Karpas-422 (cell line): ENCODE measurements around the gene CDKAL1. TPM values are rescaled to one million over a fixed set of nuclear protein-coding genes. Genes with fewer than 3 reads are reported as not detected.
A peak's percentile ranks its signal among the peaks of the same experiment; 100 is the strongest.

Source experiments
- DNase-seq: peaks from one replicate; pipeline ENCODE4 v3.0.0-alpha.2; 2015
- H2AFZ ChIP-seq: fragments of 200-600 bp; sonication (generic); 2 replicates; pipeline ENCODE4 v1.6.1; 2014; ENCODE audit warnings: antibody characterized with exemption, low read length, mixed read lengths
- H3K27ac ChIP-seq: fragments of 200-600 bp; sonication (generic); 2 replicates; pipeline ENCODE4 v1.5.1; 2014; ENCODE audit warnings: mild to moderate bottlenecking, low read length, moderate library complexity
- H3K27me3 ChIP-seq: fragments of 200-600 bp; sonication (generic); 2 replicates; pipeline ENCODE4 v1.6.1; 2014; ENCODE audit warnings: low read length, mixed read lengths
- H3K36me3 ChIP-seq: fragments of 200-600 bp; sonication (generic); 2 replicates; pipeline ENCODE4 v1.6.1; 2014; ENCODE audit warnings: low read length, mixed read lengths; ENCODE audit not compliant: insufficient read depth
- H3K4me1 ChIP-seq: fragments of 200-600 bp; sonication (generic); 2 replicates; pipeline ENCODE4 v1.6.1; 2014; ENCODE audit warnings: mild to moderate bottlenecking, low read length, mixed read lengths
- H3K4me2 ChIP-seq: fragments of 200-600 bp; sonication (generic); 2 replicates; pipeline ENCODE4 v1.6.1; 2014; ENCODE audit warnings: low read length, low read depth, mild to moderate bottlenecking; ENCODE audit not compliant: poor library complexity, severe bottlenecking
- H3K4me3 ChIP-seq: fragments of 200-600 bp; sonication (generic); 2 replicates; pipeline ENCODE4 v1.5.1; 2014; ENCODE audit warnings: mild to moderate bottlenecking, antibody characterized with exemption, low read length, mixed read lengths
- H3K79me2 ChIP-seq: fragments of 200-600 bp; sonication (generic); 2 replicates; pipeline ENCODE4 v1.6.1; 2014; ENCODE audit warnings: mild to moderate bottlenecking, low read length, mixed read lengths
- H3K9ac ChIP-seq: fragments of 200-600 bp; sonication (generic); 2 replicates; pipeline ENCODE4 v1.6.0; 2014; ENCODE audit warnings: low read length
- H3K9me2 ChIP-seq: fragments of 200-600 bp; sonication (generic), shearing (Covaris generic); replicated peaks from 2 replicates; pipeline ENCODE4 v1.6.0; 2014; ENCODE audit warnings: mild to moderate bottlenecking, low read length, moderate library complexity; ENCODE audit not compliant: insufficient read depth
- H3K9me3 ChIP-seq: fragments of 300-700, 200-600 bp; sonication (generic); 2 replicates; pipeline ENCODE4 v1.6.1; 2014; ENCODE audit warnings: low read length, mixed read lengths
- H4K20me1 ChIP-seq: fragments of 200-600 bp; sonication (generic); 2 replicates; pipeline ENCODE4 v1.6.1; 2014; ENCODE audit warnings: mild to moderate bottlenecking, antibody characterized with exemption, low read length, low read depth; ENCODE audit not compliant: insufficient read depth
- total RNA-seq: library from RNA; depleted of rRNA; stranded (reverse); fragments of >200 nt; shearing (Covaris generic); gene quantifications from 2 replicates; pipeline ENCODE4 v1.2.3, GENCODE V29; 2014; ENCODE audit warnings: low replicate concordance

CDKAL1 gene
- total RNA-seq, 1 experiment from 2014 or later: 23.7 TPM

- Histone ChIP-seq H3K9ac (no peak overlapping the region), H3K27ac (no peak overlapping the region), H3K9me2 (no peaks in the 10 kb centered on the region), H3K4me1 (no peaks in the 10 kb centered on the region), H2AFZ (no peak overlapping the region), H3K79me2 (no peaks in the 10 kb centered on the region), H3K4me2 (no peak overlapping the region), H3K36me3 (no peaks in the 10 kb centered on the region), H3K9me3 (no peaks in the 10 kb centered on the region), H4K20me1 (no peaks in the 10 kb centered on the region), H3K27me3 (no peaks in the 10 kb centered on the region), H3K4me3 (no peak overlapping the region)
- no peak for DNase-seq
These were observed 463.0 kb downstream of the CDKAL1 start for GRCh38 chr6:20997143-20997769.

- no peak overlapping the region for H3K4me3 ChIP-seq
These were observed 463.5 kb downstream of the CDKAL1 start for GRCh38 chr6:20997770-20998147.

GRCh38 chr6:20998748-20999448 is 464.6 kb downstream of the CDKAL1 start:
- Histone ChIP-seq H3K4me1 (peaks cover 4% of the 10 kb centered on the region), H4K20me1 (no peaks in the 10 kb centered on the region), H3K9me3 (no peaks in the 10 kb centered on the region), H3K4me2 (no peak overlapping the region), H3K4me3 (no peak overlapping the region), H3K9me2 (no peaks in the 10 kb centered on the region), H3K27ac (no peak overlapping the region), H3K79me2 (no peaks in the 10 kb centered on the region), H3K9ac (no peak overlapping the region), H3K36me3 (no peaks in the 10 kb centered on the region), H3K27me3 (no peaks in the 10 kb centered on the region), H2AFZ (no peak overlapping the region)
- DNase-seq: no peak

More at GRCh38 chr6:20997770-20998147, 463.5 kb downstream of the CDKAL1 start:
- no peak overlapping the region for H2AFZ ChIP-seq
- no peak overlapping the region for H3K4me2 ChIP-seq
- no peaks in the 10 kb centered on the region for H3K79me2 ChIP-seq
- no peak for DNase-seq
- no peaks in the 10 kb centered on the region for H3K36me3 ChIP-seq
- no peaks in the 10 kb centered on the region for H3K9me2 ChIP-seq
- H3K27ac ChIP-seq: no peak overlapping the region
- H4K20me1 ChIP-seq: no peaks in the 10 kb centered on the region
- H3K4me1 ChIP-seq: no peaks in the 10 kb centered on the region
- no peak overlapping the region for H3K9ac ChIP-seq
- H3K27me3 ChIP-seq: no peaks in the 10 kb centered on the region
- no peaks in the 10 kb centered on the region for H3K9me3 ChIP-seq

GRCh38 chr6:21000331-21000801 is 466.1 kb downstream of the CDKAL1 start:
- Histone ChIP-seq H3K4me2 (no peak overlapping the region), H3K4me3 (no peak overlapping the region), H3K27ac (no peak overlapping the region)

GRCh38 chr6:21001736-21002135 is 467.5 kb downstream of the CDKAL1 start:
- Histone ChIP-seq H3K4me3 (no peak overlapping the region), H3K9me3 (no peaks in the 10 kb centered on the region), H3K9me2 (no peaks in the 10 kb centered on the region), H3K9ac (no peak overlapping the region), H3K27ac (no peak overlapping the region), H3K4me1 (peaks cover 8% of the 10 kb centered on the region), H4K20me1 (no peaks in the 10 kb centered on the region), H2AFZ (no peak overlapping the region), H3K4me2 (no peak overlapping the region), H3K79me2 (no peaks in the 10 kb centered on the region), H3K27me3 (no peaks in the 10 kb centered on the region), H3K36me3 (no peaks in the 10 kb centered on the region)
- DNase-seq: no peak

More at GRCh38 chr6:21000331-21000801, 466.1 kb downstream of the CDKAL1 start:
- Histone ChIP-seq H3K9me3 (no peaks in the 10 kb centered on the region), H2AFZ (no peak overlapping the region), H3K79me2 (no peaks in the 10 kb centered on the region), H3K4me1 (peaks cover 8% of the 10 kb centered on the region), H3K27me3 (no peaks in the 10 kb centered on the region), H3K36me3 (no peaks in the 10 kb centered on the region), H3K9me2 (no peaks in the 10 kb centered on the region), H4K20me1 (no peaks in the 10 kb centered on the region), H3K9ac (no peak overlapping the region)
- DNase-seq: no peak

GRCh38 chr6:21003780-21004541 is 469.7 kb downstream of the CDKAL1 start:
- no peaks in the 10 kb centered on the region for H3K36me3 ChIP-seq
- no peaks in the 10 kb centered on the region for H3K27me3 ChIP-seq
- H3K9ac ChIP-seq: no peak overlapping the region
- no peaks in the 10 kb centered on the region for H3K79me2 ChIP-seq
- H3K27ac ChIP-seq: 0 out of 2 replicates have a peak overlapping the region, but pooled peaks have one; percentile 6
- no peak overlapping the region for H3K4me3 ChIP-seq
- H3K4me1 ChIP-seq: peaks cover 8% of the 10 kb centered on the region
- no peak for DNase-seq
- no peaks in the 10 kb centered on the region for H3K9me3 ChIP-seq
- no peaks in the 10 kb centered on the region for H3K9me2 ChIP-seq
- no peak overlapping the region for H2AFZ ChIP-seq
- H3K4me2 ChIP-seq: no peak overlapping the region
- H4K20me1 ChIP-seq: no peaks in the 10 kb centered on the region

- no peaks in the 10 kb centered on the region for H3K9me2 ChIP-seq
- DNase-seq: no peak
- no peaks in the 10 kb centered on the region for H3K79me2 ChIP-seq
- no peaks in the 10 kb centered on the region for H3K27me3 ChIP-seq
- no peaks in the 10 kb centered on the region for H4K20me1 ChIP-seq
- H3K9ac ChIP-seq: no peak overlapping the region
- no peaks in the 10 kb centered on the region for H3K9me3 ChIP-seq
- no peak overlapping the region for H3K4me2 ChIP-seq
- H2AFZ ChIP-seq: no peak overlapping the region
- no peak overlapping the region for H3K4me3 ChIP-seq
- H3K27ac ChIP-seq: no peak overlapping the region
- peaks cover 8% of the 10 kb centered on the region for H3K4me1 ChIP-seq
- no peaks in the 10 kb centered on the region for H3K36me3 ChIP-seq
These were observed 471.7 kb downstream of the CDKAL1 start for GRCh38 chr6:21005816-21006570.
